ENCODE results near the gene DIS3L2.

- TF ChIP-seq, protein P1, sequence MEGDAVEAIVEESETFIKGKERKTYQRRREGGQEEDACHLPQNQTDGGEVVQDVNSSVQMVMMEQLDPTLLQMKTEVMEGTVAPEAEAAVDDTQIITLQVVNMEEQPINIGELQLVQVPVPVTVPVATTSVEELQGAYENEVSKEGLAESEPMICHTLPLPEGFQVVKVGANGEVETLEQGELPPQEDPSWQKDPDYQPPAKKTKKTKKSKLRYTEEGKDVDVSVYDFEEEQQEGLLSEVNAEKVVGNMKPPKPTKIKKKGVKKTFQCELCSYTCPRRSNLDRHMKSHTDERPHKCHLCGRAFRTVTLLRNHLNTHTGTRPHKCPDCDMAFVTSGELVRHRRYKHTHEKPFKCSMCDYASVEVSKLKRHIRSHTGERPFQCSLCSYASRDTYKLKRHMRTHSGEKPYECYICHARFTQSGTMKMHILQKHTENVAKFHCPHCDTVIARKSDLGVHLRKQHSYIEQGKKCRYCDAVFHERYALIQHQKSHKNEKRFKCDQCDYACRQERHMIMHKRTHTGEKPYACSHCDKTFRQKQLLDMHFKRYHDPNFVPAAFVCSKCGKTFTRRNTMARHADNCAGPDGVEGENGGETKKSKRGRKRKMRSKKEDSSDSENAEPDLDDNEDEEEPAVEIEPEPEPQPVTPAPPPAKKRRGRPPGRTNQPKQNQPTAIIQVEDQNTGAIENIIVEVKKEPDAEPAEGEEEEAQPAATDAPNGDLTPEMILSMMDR (IDR thresholded peaks at IDR 0.05; ENCODE audit: insufficient read depth, low read depth, low read length), result no peak
- TF ChIP-seq EZH2 (IDR thresholded peaks at IDR 0.05; ENCODE audit: insufficient read depth, low read length), result no peak
These were observed 283.6 kb downstream of the DIS3L2 start for GRCh38 chr2:232245111-232245510.
